HL-60 (cell line): ENCODE measurements around the gene ZNF423.

Experiments
- DNase-seq, 2 experiments: peaks; one replicate each; pipeline ENCODE4 v3.0.0-alpha.2; 2010 to 2020; ENCODE audit warnings: low read depth in 1 of 2, low spot score in 1 of 2
- H3K27ac ChIP-seq: fragments of 250-450 bp; sonication (Bioruptor Pico); replicated peaks from 2 replicates; pipeline ENCODE4 v1.5.1; 2020; ENCODE audit warnings: mild to moderate bottlenecking, moderate library complexity
- H3K27me3 ChIP-seq: fragments of 250-450 bp; sonication (Bioruptor Pico); 2 replicates; pipeline ENCODE4 v1.5.1; 2021; ENCODE audit warnings: mild to moderate bottlenecking, moderate library complexity; ENCODE audit not compliant: insufficient read depth, poor library complexity, severe bottlenecking
- H3K4me3 ChIP-seq: replicated peaks from 2 replicates; pipeline ENCODE4 v1.5.1; 2011; ENCODE audit warnings: mild to moderate bottlenecking, control low read depth, low read length; ENCODE audit not compliant: insufficient read depth
- GABPA ChIP-seq: IDR thresholded peaks from 2 replicates; pipeline ENCODE4 v1.6.1; 2012; ENCODE audit warnings: low read depth
- POLR2AphosphoS5 ChIP-seq: IDR thresholded peaks from 2 replicates; pipeline ENCODE4 v1.6.1; 2012; ENCODE audit warnings: low read depth
- SPI1 ChIP-seq: IDR thresholded peaks from 2 replicates; pipeline ENCODE4 v1.6.1; 2012; ENCODE audit warnings: low read depth, mild to moderate bottlenecking, borderline replicate concordance
- TF ChIP-seq, protein P1 (sequence below): IDR thresholded peaks from 2 replicates; pipeline ENCODE4 v1.6.1; 2012; ENCODE audit warnings: low read depth; ENCODE audit not compliant: insufficient replicate concordance
- TF ChIP-seq, protein P2 (sequence below): IDR thresholded peaks from one replicate; pipeline ENCODE4 v1.5.1; 2011; ENCODE audit warnings: low read length, control low read depth, inconsistent platforms; ENCODE audit not compliant: insufficient read depth

The ZNF423 gene

DNA sequence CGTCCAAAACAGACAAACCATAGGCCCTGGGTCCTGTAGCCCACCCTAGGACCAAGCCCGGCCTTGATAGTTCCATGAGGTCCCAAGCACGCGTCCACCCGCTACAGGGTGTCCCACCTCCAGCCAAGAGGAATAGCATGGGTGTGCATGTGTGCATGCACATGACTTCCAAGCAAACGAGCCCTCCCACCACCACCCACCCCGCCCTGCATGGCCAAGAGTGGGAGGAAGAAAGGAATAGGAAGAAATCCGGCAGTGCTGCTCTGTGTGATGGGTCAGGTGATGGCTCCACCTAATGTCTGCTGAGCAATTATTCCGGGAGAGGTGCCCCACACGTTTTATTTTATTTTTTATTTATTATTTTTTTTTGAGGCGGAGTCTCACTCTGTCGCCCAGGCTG, 184.6 kb downstream of the ZNF423 start:
- Histone ChIP-seq H3K4me3 (no peak overlapping the region), H3K27ac (no peak overlapping the region), H3K27me3 (no peaks in the 10 kb centered on the region)
- TF ChIP-seq SPI1: no peak
- no peak for TF ChIP-seq POLR2AphosphoS5
- TF ChIP-seq GABPA: no peak
- TF ChIP-seq, protein P1, sequence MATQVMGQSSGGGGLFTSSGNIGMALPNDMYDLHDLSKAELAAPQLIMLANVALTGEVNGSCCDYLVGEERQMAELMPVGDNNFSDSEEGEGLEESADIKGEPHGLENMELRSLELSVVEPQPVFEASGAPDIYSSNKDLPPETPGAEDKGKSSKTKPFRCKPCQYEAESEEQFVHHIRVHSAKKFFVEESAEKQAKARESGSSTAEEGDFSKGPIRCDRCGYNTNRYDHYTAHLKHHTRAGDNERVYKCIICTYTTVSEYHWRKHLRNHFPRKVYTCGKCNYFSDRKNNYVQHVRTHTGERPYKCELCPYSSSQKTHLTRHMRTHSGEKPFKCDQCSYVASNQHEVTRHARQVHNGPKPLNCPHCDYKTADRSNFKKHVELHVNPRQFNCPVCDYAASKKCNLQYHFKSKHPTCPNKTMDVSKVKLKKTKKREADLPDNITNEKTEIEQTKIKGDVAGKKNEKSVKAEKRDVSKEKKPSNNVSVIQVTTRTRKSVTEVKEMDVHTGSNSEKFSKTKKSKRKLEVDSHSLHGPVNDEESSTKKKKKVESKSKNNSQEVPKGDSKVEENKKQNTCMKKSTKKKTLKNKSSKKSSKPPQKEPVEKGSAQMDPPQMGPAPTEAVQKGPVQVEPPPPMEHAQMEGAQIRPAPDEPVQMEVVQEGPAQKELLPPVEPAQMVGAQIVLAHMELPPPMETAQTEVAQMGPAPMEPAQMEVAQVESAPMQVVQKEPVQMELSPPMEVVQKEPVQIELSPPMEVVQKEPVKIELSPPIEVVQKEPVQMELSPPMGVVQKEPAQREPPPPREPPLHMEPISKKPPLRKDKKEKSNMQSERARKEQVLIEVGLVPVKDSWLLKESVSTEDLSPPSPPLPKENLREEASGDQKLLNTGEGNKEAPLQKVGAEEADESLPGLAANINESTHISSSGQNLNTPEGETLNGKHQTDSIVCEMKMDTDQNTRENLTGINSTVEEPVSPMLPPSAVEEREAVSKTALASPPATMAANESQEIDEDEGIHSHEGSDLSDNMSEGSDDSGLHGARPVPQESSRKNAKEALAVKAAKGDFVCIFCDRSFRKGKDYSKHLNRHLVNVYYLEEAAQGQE: no peak
- TF ChIP-seq, protein P2, sequence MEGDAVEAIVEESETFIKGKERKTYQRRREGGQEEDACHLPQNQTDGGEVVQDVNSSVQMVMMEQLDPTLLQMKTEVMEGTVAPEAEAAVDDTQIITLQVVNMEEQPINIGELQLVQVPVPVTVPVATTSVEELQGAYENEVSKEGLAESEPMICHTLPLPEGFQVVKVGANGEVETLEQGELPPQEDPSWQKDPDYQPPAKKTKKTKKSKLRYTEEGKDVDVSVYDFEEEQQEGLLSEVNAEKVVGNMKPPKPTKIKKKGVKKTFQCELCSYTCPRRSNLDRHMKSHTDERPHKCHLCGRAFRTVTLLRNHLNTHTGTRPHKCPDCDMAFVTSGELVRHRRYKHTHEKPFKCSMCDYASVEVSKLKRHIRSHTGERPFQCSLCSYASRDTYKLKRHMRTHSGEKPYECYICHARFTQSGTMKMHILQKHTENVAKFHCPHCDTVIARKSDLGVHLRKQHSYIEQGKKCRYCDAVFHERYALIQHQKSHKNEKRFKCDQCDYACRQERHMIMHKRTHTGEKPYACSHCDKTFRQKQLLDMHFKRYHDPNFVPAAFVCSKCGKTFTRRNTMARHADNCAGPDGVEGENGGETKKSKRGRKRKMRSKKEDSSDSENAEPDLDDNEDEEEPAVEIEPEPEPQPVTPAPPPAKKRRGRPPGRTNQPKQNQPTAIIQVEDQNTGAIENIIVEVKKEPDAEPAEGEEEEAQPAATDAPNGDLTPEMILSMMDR: no peak
- DNase-seq: no peak

DNA sequence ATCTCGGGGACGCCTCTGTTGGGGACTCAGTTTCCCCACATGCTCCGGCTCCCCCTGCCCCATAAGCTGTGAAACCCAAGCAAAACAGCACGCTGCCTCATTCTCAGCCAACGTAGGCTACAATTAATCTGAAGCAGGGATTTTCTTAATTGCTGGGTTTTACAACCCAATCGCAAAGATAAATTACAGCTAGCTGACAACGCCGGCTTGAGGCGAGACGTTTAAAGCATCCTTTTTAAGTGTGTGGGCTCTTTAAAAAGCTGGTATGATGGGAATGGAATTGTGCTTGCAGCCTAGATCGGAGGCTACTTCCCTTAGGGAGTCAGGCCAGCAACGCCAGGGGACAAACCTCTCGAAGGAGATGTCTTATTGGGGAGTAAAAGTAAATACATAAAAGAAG, 185.3 kb downstream of the ZNF423 start:
- DNase-seq: no peak
- no peaks in the 10 kb centered on the region for H3K27me3 ChIP-seq
- H3K4me3 ChIP-seq: no peak overlapping the region
- no peak for TF ChIP-seq GABPA
- TF ChIP-seq SPI1: no peak
- TF ChIP-seq, protein P1: no peak
- TF ChIP-seq POLR2AphosphoS5: no peak
- TF ChIP-seq, protein P2: no peak
- H3K27ac ChIP-seq: no peak overlapping the region

DNA sequence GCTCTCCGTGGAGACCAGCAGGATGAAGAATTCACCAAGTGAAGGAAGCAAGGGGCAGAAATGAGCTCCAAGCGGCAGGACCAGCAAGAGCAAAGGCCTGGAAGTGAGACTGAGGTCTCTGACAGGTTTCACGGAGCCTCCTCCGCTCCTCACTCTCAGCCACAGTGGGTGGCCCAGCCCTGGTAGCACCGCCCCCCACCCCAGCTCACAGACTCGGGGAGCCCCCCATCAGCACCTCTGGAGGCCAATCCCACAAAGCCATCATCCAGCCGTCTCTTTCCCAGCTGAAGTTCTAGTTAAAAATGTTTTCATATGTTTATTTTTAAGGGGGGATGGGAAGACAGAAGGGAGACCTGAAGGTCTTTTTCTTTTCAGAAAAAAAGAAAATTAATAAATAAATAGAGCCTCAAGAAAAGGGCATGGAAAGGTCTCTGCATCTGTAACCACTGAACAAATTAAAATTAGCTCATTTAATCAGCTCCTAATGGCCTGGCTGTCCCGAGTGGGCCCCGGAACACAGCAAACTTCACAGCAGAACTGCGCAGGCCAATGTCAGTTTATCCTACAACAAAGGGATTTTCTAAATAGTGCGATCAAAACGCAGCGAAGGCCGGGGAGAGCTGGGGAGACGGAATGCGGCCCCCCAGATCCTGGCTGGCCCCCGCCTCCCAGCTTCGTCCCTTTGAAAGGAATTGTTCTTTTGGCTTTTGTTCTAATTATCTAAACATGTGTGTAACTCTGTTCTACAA, 190.3 kb downstream of the ZNF423 start:
- Histone ChIP-seq H3K27ac (no peak overlapping the region), H3K27me3 (no peaks in the 10 kb centered on the region), H3K4me3 (no peak overlapping the region)
- DNase-seq: no peak
- TF ChIP-seq, protein P1: no peak
- TF ChIP-seq GABPA: no peak
- TF ChIP-seq SPI1: no peak
- TF ChIP-seq, protein P2: no peak
- no peak for TF ChIP-seq POLR2AphosphoS5
